NCI-H82 treated with DMSO at 0.1 percent for 48 hours (cell line): Measurements from ENCODE around the gene TRIM60.
"Not testable (repeated sequence)": the region's sequence is repeated elsewhere in the genome, so short reads cannot be mapped to it uniquely, and the experiment has no call there.

Source experiments
- DNase-seq: peaks from one replicate; lab custom pipeline; 2025; ENCODE audit not compliant: unreplicated experiment; lab: John Stamatoyannopoulos, UW

TRIM60 gene

GRCh38 chr4:165052627-165053026, 20.8 kb downstream of the TRIM60 start:
- no peak for DNase-seq

- no peak for DNase-seq
Observed at GRCh38 chr4:165053645-165054044, 21.8 kb downstream of the TRIM60 start, which contains the start of gene TRIM75. TRIM75 (plus strand) TSS chr4:165053866; CDS start chr4:165059148, 5,282 bp downstream.

- no peak for DNase-seq
Observed at GRCh38 chr4:165055601-165056000, 23.8 kb downstream of the TRIM60 start.

DNA sequence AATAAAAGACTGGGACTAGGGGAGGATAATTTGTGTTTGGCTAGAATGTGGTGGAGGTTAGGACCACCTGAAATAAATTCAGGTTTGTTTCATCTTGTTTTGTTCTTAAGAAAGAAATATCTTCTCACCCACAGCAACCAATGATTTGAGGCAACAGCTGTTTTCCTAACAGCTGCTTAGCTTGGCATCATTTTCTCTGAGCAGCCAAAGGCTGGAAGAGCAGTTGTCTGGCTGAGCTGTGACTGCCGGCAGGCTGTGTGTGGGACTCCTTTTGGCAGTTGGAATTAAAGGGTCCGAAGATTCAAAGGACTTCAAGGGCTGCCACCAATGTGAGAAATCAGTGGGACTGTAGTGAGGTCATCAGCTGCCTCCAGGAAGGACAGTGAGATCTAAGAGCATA, 26.9 kb downstream of the TRIM60 start:
- no peak for DNase-seq

- DNase-seq = no peak
Observed at GRCh38 chr4:165059386-165059785, 27.6 kb downstream of the TRIM60 start.

DNA sequence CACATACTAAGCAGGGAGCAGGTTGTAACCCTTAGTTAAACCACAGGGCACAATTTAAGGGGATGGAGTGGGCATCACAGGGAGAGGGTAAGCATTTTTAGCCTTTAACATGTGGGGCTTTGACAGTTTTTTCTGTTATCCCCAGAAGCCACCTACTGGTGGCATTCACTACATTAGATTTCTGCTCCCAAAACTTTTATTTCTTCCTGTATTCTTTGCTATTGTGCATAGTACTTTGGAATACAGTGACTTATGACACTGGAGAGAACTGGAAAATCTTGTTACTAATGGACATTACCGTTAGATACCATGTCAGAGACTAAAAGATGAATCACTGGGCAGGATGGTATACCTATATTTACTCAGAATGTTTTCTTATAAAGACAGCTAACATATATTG, 29.1 kb downstream of the TRIM60 start:
- no peak for DNase-seq

GRCh38 chr4:165070560-165070959, 38.8 kb downstream of the TRIM60 start:
- DNase-seq = no peak

DNA sequence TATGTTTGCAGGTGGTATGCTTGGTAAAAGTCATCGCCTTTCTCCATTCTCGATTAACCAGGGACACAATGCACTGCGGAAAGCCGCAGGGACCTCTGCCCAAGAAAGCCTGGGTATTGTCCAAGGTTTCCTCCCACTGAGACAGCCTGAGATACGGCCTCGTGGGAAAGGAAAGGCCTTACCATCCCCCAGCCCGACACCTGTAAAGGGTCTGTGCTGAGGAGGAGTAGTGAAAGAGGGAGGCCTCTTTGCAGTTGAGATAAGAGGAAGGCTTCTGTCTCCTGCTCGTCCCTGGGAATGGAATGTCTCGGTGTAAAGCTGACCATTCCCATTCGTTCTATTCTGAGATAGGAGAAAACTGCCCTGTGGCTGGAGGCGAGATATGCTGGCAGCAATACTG, 41.5 kb downstream of the TRIM60 start:
- DNase-seq = not testable (repeated sequence)

- no peak for DNase-seq
Observed at GRCh38 chr4:165077034-165077578, 45.3 kb downstream of the TRIM60 start.

GRCh38 chr4:165079476-165079875, 47.7 kb downstream of the TRIM60 start:
- no peak for DNase-seq

DNA sequence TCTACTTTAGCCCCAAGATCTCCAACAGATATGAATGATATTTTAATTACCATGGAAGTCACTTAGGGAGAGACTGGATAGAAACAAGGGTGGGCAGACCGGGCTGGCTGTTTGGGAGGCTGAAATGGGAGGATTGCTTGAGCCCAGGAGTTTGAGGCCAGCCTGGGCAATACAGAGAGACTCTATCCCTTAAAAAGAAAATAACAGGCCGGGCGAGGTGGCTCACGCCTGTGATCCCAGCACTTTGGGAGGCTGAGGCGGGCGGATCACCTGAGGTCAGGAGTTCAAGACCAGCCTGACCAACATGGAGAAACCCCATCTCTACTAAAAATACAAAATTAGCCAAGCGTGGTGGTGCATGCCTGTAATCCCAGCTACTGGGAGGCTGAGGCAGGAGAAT, 53.0 kb downstream of the TRIM60 start:
- not testable (repeated sequence) for DNase-seq

DNA sequence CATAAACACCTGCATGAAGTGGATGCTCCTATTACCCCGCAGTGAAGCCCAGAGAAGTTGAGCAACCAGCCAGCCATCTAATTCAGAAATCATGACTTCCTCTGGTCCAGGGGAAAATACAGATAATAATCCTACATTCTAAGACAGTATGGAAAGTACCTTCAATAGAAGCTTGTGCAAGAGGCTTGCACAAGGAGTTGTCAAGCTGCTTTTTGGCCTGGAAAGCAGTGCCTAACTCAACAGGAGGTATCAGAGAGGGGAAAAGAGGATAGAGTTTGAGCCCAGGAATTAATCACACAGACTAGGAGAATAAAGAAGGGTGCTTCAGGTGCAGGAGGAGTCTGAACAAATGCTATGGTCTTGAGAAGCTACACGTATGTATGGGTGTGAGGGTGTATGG, 54.1 kb downstream of the TRIM60 start:
- no peak for DNase-seq

- DNase-seq = no peak
Observed at GRCh38 chr4:165088366-165088765, 56.6 kb downstream of the TRIM60 start.
